SK-N-SH (cell line): ENCODE measurements around the gene SLC35A1. TPM values are rescaled to one million over a fixed set of nuclear protein-coding genes. Genes with fewer than 3 reads are reported as not detected.

ENCODE experiments used
- CTCF ChIA-PET: fragments of 300-600, 350-600 bp; formaldehyde crosslinking; extraction: SDS; loops from one replicate; lab custom pipeline; 2021; lab: Yijun Ruan, JAX
- POLR2A ChIA-PET: fragments of 350-600 bp; sonication (Branson Sonifier 250); formaldehyde crosslinking; extraction: SDS; loops from one replicate; lab custom pipeline; 2020; ENCODE audit warnings: antibody characterized with exemption, inconsistent platforms; lab: Yijun Ruan, JAX
- DNase-seq: peaks from one replicate; pipeline ENCODE4 v3.0.0; 2012
- H2AFZ ChIP-seq: fragments of 200-600 bp; sonication (generic); 2 replicates; pipeline ENCODE4 v1.8.1; 2016; ENCODE audit warnings: antibody characterized with exemption, mild to moderate bottlenecking, low read depth
- H3F3A ChIP-seq: fragments of 200-600 bp; sonication (generic); replicated peaks from 2 replicates; pipeline ENCODE3; 2016; ENCODE audit warnings: antibody characterized with exemption, mild to moderate bottlenecking; ENCODE audit not compliant: insufficient read depth
- H3K27ac ChIP-seq, 2 experiments: fragments of 200-500 bp in 1 of 2; fragments of 200-600 bp in 1 of 2; sonication (Bioruptor generic) in 1 of 2; sonication (generic), shearing (Covaris generic) in 1 of 2; 2 replicates each; pipeline versions ENCODE4 v1.5.1 to v1.6.1; 2014 to 2016; ENCODE audit warnings: low read depth in 2 of 2, inconsistent platforms in 1 of 2, low read length in 1 of 2, mild to moderate bottlenecking in 1 of 2, mixed read lengths in 1 of 2
- H3K27me3 ChIP-seq: fragments of 200-600 bp; sonication (generic), shearing (Covaris generic); 2 replicates; pipeline ENCODE4 v1.6.1; 2016; ENCODE audit warnings: mixed run types; ENCODE audit not compliant: insufficient read depth
- H3K36me3 ChIP-seq, 2 experiments: fragments of 200-500 bp in 1 of 2; fragments of 200-600 bp in 1 of 2; sonication (Bioruptor generic) in 1 of 2; sonication (generic) in 1 of 2; replicated peaks in 1 of 2; 2 replicates each; pipeline versions ENCODE3 to v1.5.1; 2014 to 2016; ENCODE audit warnings: low read length in 1 of 2, mild to moderate bottlenecking in 1 of 2; ENCODE audit not compliant: insufficient read depth in 2 of 2, control insufficient read depth in 1 of 2
- H3K4me1 ChIP-seq, 2 experiments: fragments of 200-500 bp in 1 of 2; fragments of 200-600 bp in 1 of 2; sonication (Bioruptor generic) in 1 of 2; sonication (generic), shearing (Covaris generic) in 1 of 2; 2 replicates each; pipeline versions ENCODE4 v1.5.1 to v1.6.1; 2014 to 2016; ENCODE audit warnings: low read depth in 1 of 2, low read length in 1 of 2, mixed run types in 1 of 2; ENCODE audit not compliant: insufficient read depth in 2 of 2, control insufficient read depth in 1 of 2
- H3K4me2 ChIP-seq: fragments of 200-600 bp; sonication (generic), shearing (Covaris generic); 2 replicates; pipeline ENCODE4 v1.6.1; 2017; ENCODE audit warnings: mixed run types
- H3K4me3 ChIP-seq, 2 experiments: fragments of 200-500 bp in 1 of 2; fragments of 200-600 bp in 1 of 2; sonication (Bioruptor generic) in 1 of 2; sonication (generic), shearing (Covaris generic) in 1 of 2; 2 replicates each; pipeline versions ENCODE4 v1.5.1 to v1.8.1; 2014 to 2016; ENCODE audit warnings: low read depth in 2 of 2, inconsistent platforms in 1 of 2, low read length in 1 of 2, mild to moderate bottlenecking in 1 of 2, mixed read lengths in 1 of 2, moderate library complexity in 1 of 2
- H3K79me2 ChIP-seq: fragments of 200-600 bp; sonication (generic); 2 replicates; pipeline ENCODE4 v1.8.1; 2017; ENCODE audit warnings: mild to moderate bottlenecking; ENCODE audit not compliant: insufficient read depth
- H3K9ac ChIP-seq: fragments of 200-600 bp; sonication (generic); 2 replicates; pipeline ENCODE4 v1.6.1; 2017; ENCODE audit warnings: mixed run types
- H3K9me2 ChIP-seq: fragments of 200-600 bp; sonication (generic); 2 replicates; pipeline ENCODE4 v1.6.1; 2017; ENCODE audit warnings: mixed run types
- H3K9me3 ChIP-seq: fragments of 200-600 bp; sonication (generic); 2 replicates; pipeline ENCODE4 v1.6.1; 2017; ENCODE audit warnings: mixed run types, mild to moderate bottlenecking, moderate library complexity
- H4K20me1 ChIP-seq: fragments of 200-600 bp; sonication (generic); 2 replicates; pipeline ENCODE4 v1.6.1; 2017; ENCODE audit warnings: mild to moderate bottlenecking, mixed run types; ENCODE audit not compliant: insufficient read depth
- CHD2 ChIP-seq: fragments of 150-350 bp; IDR thresholded peaks from 2 replicates; pipeline ENCODE4 v1.6.1; 2018; ENCODE audit warnings: low read length; ENCODE audit not compliant: partially characterized antibody
- ELF1 ChIP-seq: IDR thresholded peaks from 2 replicates; pipeline ENCODE4 v1.4.0; 2012
- EP300 ChIP-seq, 2 experiments: IDR thresholded peaks; 2 replicates each; pipeline versions ENCODE4 v1.4.0 to v1.6.1; 2012; ENCODE audit warnings: borderline replicate concordance in 1 of 2, low read depth in 1 of 2, low read length in 1 of 2
- EZH2phosphoT487 ChIP-seq: fragments of 200-600 bp; sonication (generic); IDR thresholded peaks from 2 replicates; pipeline ENCODE4 v1.6.1; 2017; ENCODE audit warnings: low read depth, mixed run types, mild to moderate bottlenecking, antibody characterized with exemption, moderate library complexity, borderline replicate concordance
- FOXM1 ChIP-seq: IDR thresholded peaks from 2 replicates; pipeline ENCODE4 v1.4.0; 2012; ENCODE audit warnings: low read depth, mild to moderate bottlenecking
- GABPA ChIP-seq: IDR thresholded peaks from 2 replicates; pipeline ENCODE4 v1.4.0; 2012; ENCODE audit warnings: low read depth, mild to moderate bottlenecking
- MAX ChIP-seq: IDR thresholded peaks from 2 replicates; pipeline ENCODE4 v1.4.0; 2012; ENCODE audit warnings: low read depth
- MXI1 ChIP-seq: IDR thresholded peaks from 2 replicates; pipeline ENCODE4 v1.6.1; 2012; ENCODE audit warnings: mild to moderate bottlenecking, low read depth, low read length, improper control_type of control experiment
- NFIC ChIP-seq: IDR thresholded peaks from 2 replicates; pipeline ENCODE4 v1.4.0; 2012; ENCODE audit warnings: borderline replicate concordance
- RCOR1 ChIP-seq: fragments of 150-350 bp; IDR thresholded peaks from 2 replicates; pipeline ENCODE4 v1.6.1; 2017; ENCODE audit warnings: antibody characterized with exemption, low read length
- TCF12 ChIP-seq: IDR thresholded peaks from 2 replicates; pipeline ENCODE4 v1.4.0; 2012
- TEAD4 ChIP-seq: IDR thresholded peaks from 2 replicates; pipeline ENCODE4 v1.4.0; 2012; ENCODE audit warnings: mild to moderate bottlenecking, borderline replicate concordance; ENCODE audit not compliant: insufficient read depth
- USF2 ChIP-seq: fragments of 150-350 bp; IDR thresholded peaks from 2 replicates; pipeline ENCODE4 v1.6.1; 2017; ENCODE audit warnings: antibody characterized with exemption, low read length, low read depth, borderline replicate concordance
- YY1 ChIP-seq: IDR thresholded peaks from 2 replicates; pipeline ENCODE4 v1.4.0; 2012; ENCODE audit warnings: low read depth, mild to moderate bottlenecking
- WGBS: methylation state at CpG from one replicate; pipeline ENCODE4 v1.1.6; 2017; ENCODE audit warnings: low lambda C conversion rate; 5-methylcytosine and 5-hydroxymethylcytosine counted together
- polyA plus RNA-seq, 3 experiments: library from polyadenylated mRNA; depleted of rRNA; stranded (reverse); fragments of >200 nt; gene quantifications; 2 replicates each; pipeline ENCODE4 v1.2.3, GENCODE V29; 2012

SLC35A1 gene
- polyA plus RNA-seq, 1 of the 3 experiments (the other 2 are of a cell fraction), result 9.2 TPM

- Histone ChIP-seq H3K27ac (no peak overlapping the region), H3K9me3 (no peaks in the 10 kb centered on the region), H3K9ac (no peak overlapping the region), H3K4me2 (no peak overlapping the region), H3K9me2 (no peaks in the 10 kb centered on the region), H3K79me2 (no peaks in the 10 kb centered on the region; the same call in 1 of the 2 replicates), H2AFZ (no peak overlapping the region), H4K20me1 (no peaks in the 10 kb centered on the region), H3F3A (peaks cover 12% of the 10 kb centered on the region), H3K4me1 (no peaks in the 10 kb centered on the region), H3K36me3 (peaks cover 55 to 61% of the 10 kb centered on the region in 2 experiments), H3K4me3 (no peak overlapping the region), H3K27me3 (no peaks in the 10 kb centered on the region)
- TF ChIP-seq FOXM1 (no peak), CHD2 (no peak), TCF12 (no peak)
- WGBS, result 100% methylated on average over 2 of the region's 2 CpGs
- ChIA-PET POLR2A (no interaction called here), CTCF (no interaction called here)
- DNase-seq, result no peak
These were observed 61.7 kb downstream of the SLC35A1 start for GRCh38 chr6:87534377-87535047.

- Histone ChIP-seq H3K27ac (no peak overlapping the region), H3K36me3 (peaks cover 57 to 73% of the 10 kb centered on the region in 2 experiments), H3K4me1 (no peaks in the 10 kb centered on the region), H3K9me2 (no peaks in the 10 kb centered on the region), H3K9ac (no peak overlapping the region), H4K20me1 (no peaks in the 10 kb centered on the region), H3F3A (peaks cover 5% of the 10 kb centered on the region), H3K4me3 (no peak overlapping the region), H3K27me3 (no peaks in the 10 kb centered on the region), H3K79me2 (no peaks in the 10 kb centered on the region), H2AFZ (no peak overlapping the region), H3K9me3 (no peaks in the 10 kb centered on the region), H3K4me2 (no peak overlapping the region)
- DNase-seq, result no peak
- 100% methylated on average over 1 of the region's 1 CpG for WGBS
- CTCF ChIA-PET, result no interaction called here
- POLR2A ChIA-PET, result no interaction called here
- TF ChIP-seq TEAD4 (no peak), EZH2phosphoT487 (no peak), USF2 (no peak), MAX (no peak), YY1 (no peak), MXI1 (no peak), GABPA (no peak), NFIC (no peak), TCF12 (no peak), FOXM1 (no peak), ELF1 (no peak), EP300 (IDR thresholded peaks at IDR 0.05; ENCODE audit: borderline replicate concordance in 1 of 2, low read depth in 1 of 2, low read length in 1 of 2) (no peak), RCOR1 (no peak)
These were observed 65.9 kb downstream of the SLC35A1 start for GRCh38 chr6:87538510-87539260.
